Fibroblast of skin of left quadriceps (primary cell): ENCODE data around the gene ZNF316.
"Not testable (repeated sequence)": the region's sequence is repeated elsewhere in the genome, so short reads cannot be mapped to it uniquely, and the experiment has no call there.

Source experiments
- DNase-seq, 2 experiments: peaks; one replicate each; pipeline ENCODE4 v3.0.0-alpha.2; 2013; ENCODE audit warnings: low read depth in 2 of 2

Gene ZNF316

GRCh38 chr7:6621195-6622133 is 15.7 kb upstream of the ZNF316 start:
- no peak for DNase-seq

GRCh38 chr7:6622134-6622710 is 14.9 kb upstream of the ZNF316 start:
- DNase-seq = no peak

- DNase-seq = no peak
Measured at GRCh38 chr7:6623589-6624245, 13.4 kb upstream of the ZNF316 start.

GRCh38 chr7:6624246-6624611 is 12.9 kb upstream of the ZNF316 start:
- DNase-seq = no peak

- no peak for DNase-seq
Measured at GRCh38 chr7:6628045-6628444, 9.1 kb upstream of the ZNF316 start.

GRCh38 chr7:6630007-6630849 is 6.9 kb upstream of the ZNF316 start:
- DNase-seq = no peak

GRCh38 chr7:6631605-6632004 is 5.5 kb upstream of the ZNF316 start:
- DNase-seq = no peak

GRCh38 chr7:6634021-6634420 is 3.1 kb upstream of the ZNF316 start:
- DNase-seq = no peak

GRCh38 chr7:6634971-6635370 is 2.1 kb upstream of the ZNF316 start:
- not testable (repeated sequence) for DNase-seq

- no peak for DNase-seq
Measured at GRCh38 chr7:6637544-6638229, 569 bp downstream of the ZNF316 start.

- no peak for DNase-seq
Measured at GRCh38 chr7:6639032-6639431, 1.9 kb downstream of the ZNF316 start.

DNA sequence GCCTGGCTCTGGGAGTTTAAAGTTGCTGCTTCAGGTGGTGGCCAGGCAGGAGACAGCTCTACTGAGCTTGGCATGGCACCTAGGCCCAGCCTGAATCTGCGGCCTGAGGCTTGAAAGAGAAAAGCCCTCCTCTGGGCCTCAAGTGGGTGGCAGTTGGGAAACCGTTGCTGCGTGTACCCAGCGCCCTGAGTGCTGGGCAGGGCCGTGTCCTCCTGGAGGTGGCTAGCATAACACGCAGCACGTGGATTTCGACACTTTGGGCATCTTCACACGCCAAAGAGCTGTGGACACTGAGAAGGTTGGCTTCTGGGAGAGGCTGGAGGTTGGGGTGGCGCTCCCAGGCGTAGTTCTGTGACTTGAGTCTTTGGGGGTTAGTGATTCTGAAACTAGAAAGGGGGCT is 2.5 kb downstream of the ZNF316 start:
- DNase-seq = no peak

- peak in 1 of 2 experiments; percentile 8 for DNase-seq
Measured at GRCh38 chr7:6640246-6640721, 3.2 kb downstream of the ZNF316 start.

DNA sequence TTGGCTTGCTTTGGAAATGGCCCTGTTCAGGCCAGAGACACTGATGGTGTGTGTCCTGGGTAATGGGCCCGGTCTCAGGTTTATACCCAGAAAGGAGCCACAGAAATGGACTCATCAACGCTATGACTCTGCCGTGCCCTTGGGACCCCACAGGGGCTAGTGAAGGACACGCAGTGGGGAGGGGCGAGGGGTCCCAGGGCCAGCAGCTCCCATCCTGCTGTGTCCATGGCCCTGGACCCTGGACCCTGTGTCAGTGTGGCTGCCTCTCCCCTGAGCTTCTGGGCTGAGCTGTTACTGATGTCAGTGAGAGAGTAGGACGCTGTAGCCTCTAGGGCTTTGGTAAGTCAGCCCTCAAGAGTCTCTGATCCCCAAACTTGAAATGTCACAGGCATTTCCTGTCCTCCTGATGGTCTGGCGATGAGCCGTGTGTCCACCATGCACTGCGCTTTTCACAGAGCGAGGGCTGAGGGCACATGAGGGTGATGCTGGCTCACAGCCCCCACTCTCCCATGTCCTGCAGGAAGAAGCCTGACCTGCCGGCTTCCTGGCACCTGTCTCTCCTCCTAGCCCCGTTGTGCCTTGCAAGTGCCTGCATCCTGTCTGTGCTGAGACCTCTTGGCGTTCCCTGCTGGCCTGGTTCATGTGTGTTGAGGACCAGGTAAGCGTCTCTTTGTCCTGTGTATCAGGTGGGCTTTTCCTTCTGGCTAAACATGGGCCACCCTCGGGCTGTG is 4.4 kb downstream of the ZNF316 start:
- DNase-seq = no peak

GRCh38 chr7:6642239-6642839 is 5.2 kb downstream of the ZNF316 start:
- DNase-seq = no peak

- DNase-seq = no peak
Measured at GRCh38 chr7:6642861-6643640, 5.9 kb downstream of the ZNF316 start.

DNA sequence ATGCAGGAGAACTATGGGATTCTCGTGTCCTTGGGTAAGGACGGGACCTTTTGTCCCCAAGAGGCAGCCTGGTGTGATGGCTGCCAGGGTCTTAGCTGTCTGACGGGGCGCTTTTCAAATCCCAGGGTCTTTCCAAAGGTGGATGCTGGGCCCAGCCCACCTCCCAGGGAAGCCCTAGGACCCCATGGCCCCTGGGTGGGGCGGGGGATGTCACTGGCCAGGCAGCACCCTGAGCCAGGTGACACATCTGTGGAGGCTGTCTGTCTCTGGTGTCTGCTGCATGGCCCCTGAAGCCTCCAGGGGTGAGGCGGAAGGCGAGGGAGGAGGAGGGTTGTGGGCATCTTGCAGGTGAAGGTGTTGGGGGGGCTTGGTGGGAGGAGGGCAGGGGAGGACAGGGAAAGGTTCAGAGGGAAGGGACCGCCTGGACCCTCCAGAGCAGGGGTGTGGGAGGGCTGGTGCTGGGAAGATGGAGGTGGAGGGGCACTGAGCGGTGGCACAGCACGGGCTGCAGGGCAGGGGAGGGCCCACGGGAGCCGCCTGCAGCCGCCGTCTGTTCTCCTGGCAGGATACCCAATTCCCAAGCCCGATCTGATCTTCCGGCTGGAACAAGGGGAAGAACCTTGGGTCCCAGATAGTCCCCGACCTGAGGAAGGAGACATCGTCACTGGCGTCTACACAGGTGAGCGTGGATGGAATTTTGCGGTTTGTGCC is 7.0 kb downstream of the ZNF316 start:
- DNase-seq = no peak

DNA sequence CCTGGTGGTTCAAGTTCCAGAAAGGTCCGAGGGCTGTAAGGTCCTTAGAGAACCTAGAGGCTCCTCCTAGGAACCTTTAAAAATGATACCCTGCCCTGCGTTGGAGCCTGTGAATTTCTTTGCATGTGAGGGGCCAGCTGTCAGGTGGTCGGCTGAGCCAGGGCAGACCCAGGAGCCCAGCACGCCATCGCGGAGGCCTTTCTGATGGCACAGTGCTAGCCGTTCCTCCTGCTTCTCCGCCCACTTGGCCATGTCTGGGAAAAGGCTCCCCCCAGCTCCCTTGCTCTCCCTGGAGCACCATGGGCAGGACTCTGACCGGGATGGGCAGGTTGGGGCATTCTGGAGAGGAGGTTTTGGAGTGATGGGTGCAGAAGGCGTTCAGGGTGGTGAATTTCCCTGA is 7.6 kb downstream of the ZNF316 start:
- DNase-seq = no peak

DNA sequence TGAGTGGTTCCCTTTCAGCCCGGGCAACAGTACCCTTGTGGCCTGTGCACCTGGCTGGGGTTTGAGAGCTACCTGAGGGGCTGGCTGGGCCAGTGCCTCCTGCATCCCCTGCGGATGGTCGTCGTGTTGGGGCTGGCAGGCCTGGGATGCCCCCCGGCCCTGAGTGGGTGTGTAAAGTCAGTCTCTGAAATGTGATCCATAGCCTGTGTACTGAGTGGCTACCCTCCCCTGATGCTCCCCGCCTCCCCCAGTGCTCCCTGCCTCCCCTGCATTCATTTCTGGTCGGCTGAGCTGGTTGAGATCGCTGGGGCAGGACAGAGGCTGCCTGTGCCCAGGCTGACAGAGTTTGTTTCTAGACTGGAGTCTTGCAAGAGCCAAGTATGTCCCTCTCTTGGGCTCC is 9.3 kb downstream of the ZNF316 start:
- DNase-seq = no peak
